RWPE2 (cell line): Measurements from ENCODE around the gene VASN.

Source experiments
- ATAC-seq: fragments of 200-7000 bp; cut with Tn5 transposase; 3 replicates; pipeline ENCODE4 v1.9.1; 2021; ENCODE audit warnings: low read depth
- DNase-seq: peaks from one replicate; pipeline ENCODE4 v3.0.0-alpha.2; 2020; ENCODE audit warnings: low spot score
- H3K27ac ChIP-seq: fragments of 450-650 bp; 2 replicates; pipeline ENCODE4 v1.5.1; 2017; ENCODE audit warnings: mild to moderate bottlenecking; ENCODE audit not compliant: poor library complexity, severe bottlenecking
- H3K27me3 ChIP-seq: fragments of 250-450 bp; sonication (Bioruptor Pico); 2 replicates; pipeline ENCODE4 v1.5.1; 2021; ENCODE audit warnings: mild to moderate bottlenecking, moderate library complexity; ENCODE audit not compliant: insufficient read depth, poor library complexity, severe bottlenecking
- H3K36me3 ChIP-seq: fragments of 250-450 bp; sonication (Bioruptor Pico); 2 replicates; pipeline ENCODE4 v1.5.1; 2020; ENCODE audit warnings: low read depth, mild to moderate bottlenecking, moderate library complexity
- H3K4me1 ChIP-seq: fragments of 250-450 bp; sonication (Bioruptor Pico); 2 replicates; pipeline ENCODE4 v1.5.1; 2021; ENCODE audit warnings: mild to moderate bottlenecking, moderate library complexity; ENCODE audit not compliant: insufficient read depth, poor library complexity, severe bottlenecking
- H3K4me3 ChIP-seq: fragments of 250-450 bp; sonication (Bioruptor Pico); 2 replicates; pipeline ENCODE4 v1.5.1; 2021; ENCODE audit warnings: mild to moderate bottlenecking, moderate library complexity; ENCODE audit not compliant: severe bottlenecking
- H3K9me3 ChIP-seq: fragments of 250-450 bp; sonication (Bioruptor Pico); 2 replicates; pipeline ENCODE4 v1.5.1; 2021; ENCODE audit warnings: mild to moderate bottlenecking, moderate library complexity; ENCODE audit not compliant: severe bottlenecking
- TF ChIP-seq, protein P1 (sequence below): fragments of 450-650 bp; IDR thresholded peaks from one replicate; pipeline ENCODE4 v1.5.1; 2017; ENCODE audit warnings: mild to moderate bottlenecking, moderate library complexity; ENCODE audit not compliant: poor library complexity, severe bottlenecking

The VASN gene

DNA sequence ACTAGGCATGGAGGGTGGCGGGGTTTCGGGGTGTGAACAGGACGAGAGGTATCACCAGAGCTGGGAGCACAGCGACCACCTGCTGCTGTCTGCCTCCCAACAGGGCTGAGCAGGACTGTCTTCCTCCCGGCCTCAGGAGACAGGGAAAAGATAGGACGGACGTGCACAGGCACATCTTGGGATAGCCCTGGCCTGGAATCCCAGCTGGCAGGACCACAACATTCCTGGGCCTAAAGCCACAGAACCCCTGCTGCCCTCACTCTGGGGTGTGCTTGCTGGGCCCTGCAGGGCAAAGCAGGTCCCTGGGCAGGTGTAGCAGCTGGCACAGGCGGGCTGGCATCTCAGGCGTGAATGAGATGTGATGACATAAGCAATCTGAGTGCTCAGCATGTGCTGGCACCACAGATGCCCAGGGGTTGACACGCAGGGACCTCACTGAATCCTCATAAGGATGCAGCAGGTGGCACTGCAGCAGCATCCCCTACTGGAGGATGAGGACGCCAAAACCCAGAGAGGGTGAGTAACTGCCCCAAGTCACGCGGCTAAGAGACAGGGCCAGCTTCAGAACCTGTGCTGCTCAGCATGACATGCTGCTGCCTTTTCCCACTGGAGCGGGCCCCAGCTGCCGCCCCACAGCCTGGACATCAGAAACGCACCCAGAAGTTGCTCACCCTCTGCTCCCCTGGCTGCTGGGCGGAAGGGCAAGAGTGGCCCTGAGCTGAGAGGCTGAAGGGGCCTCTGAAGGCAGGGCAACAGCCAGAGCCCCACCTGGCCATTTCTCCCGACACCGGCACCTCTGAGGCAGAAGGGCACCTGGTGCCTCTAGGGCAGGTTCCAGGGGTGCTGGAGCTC lies 37.7 kb downstream of the VASN start:
- TF ChIP-seq, protein P1, sequence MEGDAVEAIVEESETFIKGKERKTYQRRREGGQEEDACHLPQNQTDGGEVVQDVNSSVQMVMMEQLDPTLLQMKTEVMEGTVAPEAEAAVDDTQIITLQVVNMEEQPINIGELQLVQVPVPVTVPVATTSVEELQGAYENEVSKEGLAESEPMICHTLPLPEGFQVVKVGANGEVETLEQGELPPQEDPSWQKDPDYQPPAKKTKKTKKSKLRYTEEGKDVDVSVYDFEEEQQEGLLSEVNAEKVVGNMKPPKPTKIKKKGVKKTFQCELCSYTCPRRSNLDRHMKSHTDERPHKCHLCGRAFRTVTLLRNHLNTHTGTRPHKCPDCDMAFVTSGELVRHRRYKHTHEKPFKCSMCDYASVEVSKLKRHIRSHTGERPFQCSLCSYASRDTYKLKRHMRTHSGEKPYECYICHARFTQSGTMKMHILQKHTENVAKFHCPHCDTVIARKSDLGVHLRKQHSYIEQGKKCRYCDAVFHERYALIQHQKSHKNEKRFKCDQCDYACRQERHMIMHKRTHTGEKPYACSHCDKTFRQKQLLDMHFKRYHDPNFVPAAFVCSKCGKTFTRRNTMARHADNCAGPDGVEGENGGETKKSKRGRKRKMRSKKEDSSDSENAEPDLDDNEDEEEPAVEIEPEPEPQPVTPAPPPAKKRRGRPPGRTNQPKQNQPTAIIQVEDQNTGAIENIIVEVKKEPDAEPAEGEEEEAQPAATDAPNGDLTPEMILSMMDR: peak; percentile 47
- DNase-seq (peak; percentile 61), ATAC-seq (peak; percentile 69)
- H3K9me3 ChIP-seq: no peaks in the 10 kb centered on the region
- H3K36me3 ChIP-seq: peaks cover 27% of the 10 kb centered on the region
- peaks cover 15% of the 10 kb centered on the region for H3K4me1 ChIP-seq
- H3K27me3 ChIP-seq: no peaks in the 10 kb centered on the region
- peak overlapping the region; percentile 12 for H3K27ac ChIP-seq
- H3K4me3 ChIP-seq: no peak overlapping the region

- Histone ChIP-seq H3K4me1 (peaks cover 20% of the 10 kb centered on the region), H3K36me3 (peaks cover 27% of the 10 kb centered on the region), H3K9me3 (no peaks in the 10 kb centered on the region), H3K27ac (no peak overlapping the region), H3K4me3 (no peak overlapping the region), H3K27me3 (no peaks in the 10 kb centered on the region)
- ATAC-seq (peak; percentile 9; the same call in 2 of the 3 replicates), DNase-seq (no peak)
- TF ChIP-seq, protein P1: no peak
Observed at GRCh38 chr16:4410335-4411075, 38.9 kb downstream of the VASN start.

DNA sequence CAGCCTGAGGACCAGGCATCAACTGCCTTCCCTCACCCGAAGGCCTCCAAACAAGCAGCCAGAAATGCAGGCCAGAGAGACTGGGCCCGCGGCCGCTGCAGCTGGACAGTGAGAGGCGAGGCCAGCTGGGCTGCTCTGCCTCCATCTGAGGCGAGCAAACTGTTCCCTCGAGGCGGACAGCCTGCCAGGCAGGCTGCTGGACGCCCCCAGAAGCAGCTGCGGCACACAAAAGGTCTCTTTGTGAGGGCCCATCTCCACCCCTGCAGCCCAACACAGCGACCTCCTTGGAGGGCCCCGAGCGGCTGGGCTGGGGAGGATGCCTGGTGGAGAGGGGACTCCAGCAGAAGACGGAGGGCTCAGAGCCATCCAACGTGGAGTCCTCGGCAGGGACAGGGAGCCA lies 40.0 kb downstream of the VASN start:
- peaks cover 21% of the 10 kb centered on the region for H3K36me3 ChIP-seq
- no peak overlapping the region for H3K4me3 ChIP-seq
- H3K27me3 ChIP-seq: no peaks in the 10 kb centered on the region
- TF ChIP-seq, protein P1: no peak
- no peak overlapping the region for H3K27ac ChIP-seq
- no peak for DNase-seq
- no peak for ATAC-seq
- H3K4me1 ChIP-seq: peaks cover 20% of the 10 kb centered on the region
- no peaks in the 10 kb centered on the region for H3K9me3 ChIP-seq

DNA sequence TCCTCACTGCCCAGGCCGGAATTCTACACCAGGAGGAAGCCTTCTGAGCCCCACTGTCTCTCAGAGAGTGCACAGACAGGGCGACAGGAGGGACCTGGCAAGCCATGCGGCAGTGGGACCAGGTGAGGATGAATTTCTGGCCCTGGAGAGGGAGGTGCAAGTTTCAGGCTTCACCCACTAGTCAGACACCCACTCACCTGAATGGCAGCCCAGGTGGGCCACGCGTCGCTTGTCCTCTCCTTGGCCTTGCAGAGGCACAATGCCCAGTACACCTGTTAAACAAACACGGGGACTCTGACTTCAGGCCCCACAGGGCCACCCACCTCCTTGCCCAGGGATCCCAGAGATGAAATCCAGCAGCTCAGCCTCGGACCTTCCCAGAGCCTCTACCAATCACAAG lies 40.5 kb downstream of the VASN start:
- Histone ChIP-seq H3K27me3 (no peaks in the 10 kb centered on the region), H3K4me1 (peaks cover 20% of the 10 kb centered on the region), H3K36me3 (peaks cover 18% of the 10 kb centered on the region), H3K27ac (no peak overlapping the region), H3K9me3 (no peaks in the 10 kb centered on the region), H3K4me3 (no peak overlapping the region)
- no peak for ATAC-seq
- TF ChIP-seq, protein P1: no peak
- DNase-seq: no peak

DNA sequence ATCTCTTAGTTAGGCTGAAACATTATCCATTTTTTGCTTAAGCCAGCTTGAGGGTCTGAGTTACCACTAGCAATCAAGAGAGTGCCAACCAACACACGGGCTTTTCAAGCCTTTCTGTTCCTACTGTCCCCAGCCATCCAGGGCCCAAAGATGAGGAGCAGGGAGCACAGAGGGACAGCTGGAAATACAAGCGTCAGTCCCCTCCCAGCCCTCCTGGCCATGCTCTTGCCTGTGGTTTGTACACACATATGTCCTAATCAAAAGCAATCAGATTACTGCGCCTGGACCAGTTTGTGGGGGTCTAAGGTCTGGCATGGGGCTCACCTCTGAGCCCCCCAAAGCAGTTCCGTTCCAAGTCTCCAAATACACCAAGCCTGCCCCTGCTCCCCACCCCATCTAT lies 41.2 kb downstream of the VASN start:
- TF ChIP-seq, protein P1: no peak
- H3K4me3 ChIP-seq: no peak overlapping the region
- H3K27ac ChIP-seq: no peak overlapping the region
- no peaks in the 10 kb centered on the region for H3K27me3 ChIP-seq
- no peak for ATAC-seq
- H3K9me3 ChIP-seq: no peaks in the 10 kb centered on the region
- no peak for DNase-seq
- peaks cover 12% of the 10 kb centered on the region for H3K36me3 ChIP-seq
- H3K4me1 ChIP-seq: peaks cover 20% of the 10 kb centered on the region
